DOHH2 (cell line): ENCODE results near the gene SCG5.

Experiments
- H3F3A ChIP-seq: fragments of 200-600 bp; sonication (generic), shearing (Covaris generic); 2 replicates; pipeline ENCODE4 v1.6.0; 2016; ENCODE audit warnings: antibody characterized with exemption, mild to moderate bottlenecking; ENCODE audit not compliant: control insufficient read depth, insufficient read depth
- H3K27ac ChIP-seq: fragments of 200-600 bp; sonication (generic); 2 replicates; pipeline ENCODE4 v1.5.1; 2014; ENCODE audit warnings: low read depth, mild to moderate bottlenecking, low read length, moderate library complexity
- H3K27me3 ChIP-seq: fragments of 200-600 bp; sonication (generic); 2 replicates; pipeline ENCODE4 v1.6.1; 2014; ENCODE audit warnings: mild to moderate bottlenecking, low read length, mixed read lengths; ENCODE audit not compliant: control insufficient read depth
- H3K36me3 ChIP-seq: fragments of 200-600 bp; sonication (generic); 2 replicates; pipeline ENCODE4 v1.6.1; 2014; ENCODE audit warnings: mild to moderate bottlenecking, low read length, moderate library complexity, mixed read lengths; ENCODE audit not compliant: control insufficient read depth
- H3K4me1 ChIP-seq: fragments of 200-600 bp; sonication (generic); 2 replicates; pipeline ENCODE4 v1.6.1; 2014; ENCODE audit warnings: mild to moderate bottlenecking, low read length, mixed read lengths; ENCODE audit not compliant: control insufficient read depth
- H3K4me2 ChIP-seq: fragments of 200-600 bp; sonication (generic); 2 replicates; pipeline ENCODE4 v1.6.0; 2014; ENCODE audit warnings: mild to moderate bottlenecking, low read length, moderate library complexity
- H3K4me3 ChIP-seq: fragments of 200-600 bp; sonication (generic); 2 replicates; pipeline ENCODE4 v1.5.1; 2014; ENCODE audit warnings: mild to moderate bottlenecking, low read length, mixed read lengths
- H3K79me2 ChIP-seq: fragments of 200-600 bp; sonication (generic); 2 replicates; pipeline ENCODE4 v1.6.1; 2014; ENCODE audit warnings: mild to moderate bottlenecking, low read length, mixed read lengths; ENCODE audit not compliant: control insufficient read depth
- H3K9me2 ChIP-seq: fragments of 200-600 bp; sonication (generic); replicated peaks from 2 replicates; pipeline ENCODE4 v1.6.1; 2014; ENCODE audit warnings: mild to moderate bottlenecking, low read length, mixed read lengths; ENCODE audit not compliant: control insufficient read depth
- H3K9me3 ChIP-seq: fragments of 200-600 bp; sonication (generic); 2 replicates; pipeline ENCODE4 v1.6.1; 2014; ENCODE audit warnings: antibody characterized with exemption, low read length, mixed read lengths; ENCODE audit not compliant: control insufficient read depth, insufficient read depth
- H4K20me1 ChIP-seq: fragments of 200-600 bp; sonication (generic); 2 replicates; pipeline ENCODE4 v1.6.0; 2014; ENCODE audit warnings: low read depth, mild to moderate bottlenecking, antibody characterized with exemption, low read length, moderate library complexity; ENCODE audit not compliant: control insufficient read depth, insufficient read depth
- CTCF ChIP-seq: fragments of 200-600 bp; sonication (generic); IDR thresholded peaks from one replicate; pipeline ENCODE4 v1.5.1; 2014; ENCODE audit warnings: antibody characterized with exemption, mild to moderate bottlenecking, low read depth, low read length; ENCODE audit not compliant: poor library complexity, severe bottlenecking
- EZH2phosphoT487 ChIP-seq: fragments of 200-600 bp; sonication (generic); IDR thresholded peaks from 2 replicates; pipeline ENCODE4 v1.6.1; 2017; ENCODE audit warnings: borderline replicate concordance, mild to moderate bottlenecking, antibody characterized with exemption, low read length, moderate library complexity, mixed read lengths

The SCG5 gene

DNA sequence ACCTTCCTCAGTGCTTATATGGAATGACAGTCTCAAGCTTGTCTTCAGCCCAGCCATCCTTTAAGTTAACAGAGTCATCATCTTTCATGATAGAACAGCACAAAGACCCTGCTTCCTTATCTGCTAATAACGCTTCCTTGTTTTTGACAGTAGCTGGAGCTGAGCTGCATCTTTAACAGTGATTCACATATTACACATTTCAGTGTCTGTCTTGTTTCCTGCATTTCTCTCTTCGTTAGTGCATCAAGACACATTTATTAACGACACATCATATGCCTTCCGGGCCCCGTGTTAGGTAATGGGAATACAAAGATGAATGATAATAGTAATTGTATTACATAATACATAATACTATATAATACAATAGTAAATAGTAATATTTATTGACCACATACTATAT lies 46.0 kb downstream of the SCG5 start:
- Histone ChIP-seq H4K20me1 (no peaks in the 10 kb centered on the region), H3K4me3 (no peak overlapping the region), H3K27ac (no peak overlapping the region), H3F3A (no peaks in the 10 kb centered on the region), H3K27me3 (no peaks in the 10 kb centered on the region), H3K4me2 (no peak overlapping the region), H3K36me3 (no peaks in the 10 kb centered on the region), H3K9me3 (no peaks in the 10 kb centered on the region), H3K4me1 (no peaks in the 10 kb centered on the region), H3K79me2 (no peaks in the 10 kb centered on the region), H3K9me2 (no peaks in the 10 kb centered on the region)
- TF ChIP-seq EZH2phosphoT487 (no peak), CTCF (no peak)

DNA sequence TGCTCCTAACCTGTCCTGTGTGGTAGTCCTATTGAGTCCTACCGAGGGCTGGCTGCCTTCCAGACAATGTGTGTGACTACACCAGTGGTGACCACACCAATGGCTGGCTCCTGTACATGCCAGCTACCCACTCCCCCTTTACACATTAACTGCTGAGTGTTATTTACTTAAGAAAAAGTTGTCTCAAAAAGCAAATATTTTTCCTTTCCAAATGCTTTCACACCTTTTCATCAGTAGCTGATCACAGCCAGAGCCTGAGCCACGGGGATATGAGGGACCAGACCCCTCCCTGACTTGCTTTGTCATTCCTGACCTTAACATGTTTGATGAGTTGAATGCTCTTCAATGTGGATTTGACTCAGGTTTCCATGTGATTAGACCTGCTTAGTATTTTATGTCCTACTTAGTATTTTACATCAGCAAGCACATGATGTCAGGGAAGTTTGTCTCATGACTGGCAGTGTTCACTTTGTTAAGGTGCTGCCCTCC lies 46.7 kb downstream of the SCG5 start:
- no peaks in the 10 kb centered on the region for H3K9me3 ChIP-seq
- H3K9me2 ChIP-seq: no peaks in the 10 kb centered on the region
- no peaks in the 10 kb centered on the region for H3K79me2 ChIP-seq
- no peak for TF ChIP-seq CTCF
- TF ChIP-seq EZH2phosphoT487: no peak
- H3F3A ChIP-seq: no peaks in the 10 kb centered on the region
- no peaks in the 10 kb centered on the region for H3K27me3 ChIP-seq
- H3K4me3 ChIP-seq: no peak overlapping the region
- no peaks in the 10 kb centered on the region for H4K20me1 ChIP-seq
- no peaks in the 10 kb centered on the region for H3K4me1 ChIP-seq
- no peak overlapping the region for H3K27ac ChIP-seq
- no peak overlapping the region for H3K4me2 ChIP-seq
- H3K36me3 ChIP-seq: no peaks in the 10 kb centered on the region

GRCh38 chr15:32690941-32691688 lies 49.6 kb downstream of the SCG5 start:
- H3K4me3 ChIP-seq: no peak overlapping the region
- H3K4me2 ChIP-seq: no peak overlapping the region
- H3K4me1 ChIP-seq: no peaks in the 10 kb centered on the region
- no peaks in the 10 kb centered on the region for H3K27me3 ChIP-seq
- TF ChIP-seq CTCF (no peak), EZH2phosphoT487 (no peak)
- H3K9me2 ChIP-seq: no peaks in the 10 kb centered on the region
- no peaks in the 10 kb centered on the region for H3K9me3 ChIP-seq
- no peaks in the 10 kb centered on the region for H3K36me3 ChIP-seq
- H3F3A ChIP-seq: no peaks in the 10 kb centered on the region
- no peak overlapping the region for H3K27ac ChIP-seq
- H3K79me2 ChIP-seq: no peaks in the 10 kb centered on the region
- H4K20me1 ChIP-seq: no peaks in the 10 kb centered on the region
